NOMO-1 (cell line): Measurements from ENCODE around the gene ANKRD45.
"Not testable (repeated sequence)": the region's sequence is repeated elsewhere in the genome, so short reads cannot be mapped to it uniquely, and the experiment has no call there.

ENCODE experiments used
- DNase-seq, 2 experiments: peaks; one replicate each; lab custom pipeline; 2025; ENCODE audit not compliant: unreplicated experiment in 2 of 2; lab: John Stamatoyannopoulos, UW

ANKRD45 gene

GRCh38 chr1:173580071-173580470 lies 89.6 kb downstream of the ANKRD45 start:
- no peak for DNase-seq

- DNase-seq = no peak
These were observed 96.1 kb downstream of the ANKRD45 start for GRCh38 chr1:173573596-173573995.

- no peak for DNase-seq
These were observed 97.3 kb downstream of the ANKRD45 start for GRCh38 chr1:173572201-173572873.

- DNase-seq = no peak
These were observed 99.2 kb downstream of the ANKRD45 start for GRCh38 chr1:173570370-173571007.

- no peak for DNase-seq
These were observed 101.2 kb downstream of the ANKRD45 start for GRCh38 chr1:173568483-173568882.

GRCh38 chr1:173563846-173564245 lies 105.8 kb downstream of the ANKRD45 start:
- not testable (repeated sequence) for DNase-seq

GRCh38 chr1:173562813-173563212 lies 106.8 kb downstream of the ANKRD45 start:
- no peak for DNase-seq

- DNase-seq = no peak
These were observed 108.4 kb downstream of the ANKRD45 start for GRCh38 chr1:173561263-173561662.

- DNase-seq = no peak
These were observed 109.3 kb downstream of the ANKRD45 start for GRCh38 chr1:173560285-173560880.
